Measurements from ENCODE around the gene METTL15.

GRCh38 chr11:28176351-28176750 is 68.2 kb downstream of the METTL15 start:
- no peak for TF ChIP-seq CTCF (IDR thresholded peaks at IDR 0.05)
- TF ChIP-seq EP300 (IDR thresholded peaks at IDR 0.05) = no peak
- no peak for TF ChIP-seq POLR2A (IDR thresholded peaks at IDR 0.05)
- TF ChIP-seq POLR2AphosphoS5 (IDR thresholded peaks at IDR 0.05) = no peak
